ENCODE measurements around the gene CASP7.

The CASP7 gene

GRCh38 chr10:113712755-113713639 lies 33.3 kb downstream of the CASP7 start:
- DNase-seq = no peak

DNA sequence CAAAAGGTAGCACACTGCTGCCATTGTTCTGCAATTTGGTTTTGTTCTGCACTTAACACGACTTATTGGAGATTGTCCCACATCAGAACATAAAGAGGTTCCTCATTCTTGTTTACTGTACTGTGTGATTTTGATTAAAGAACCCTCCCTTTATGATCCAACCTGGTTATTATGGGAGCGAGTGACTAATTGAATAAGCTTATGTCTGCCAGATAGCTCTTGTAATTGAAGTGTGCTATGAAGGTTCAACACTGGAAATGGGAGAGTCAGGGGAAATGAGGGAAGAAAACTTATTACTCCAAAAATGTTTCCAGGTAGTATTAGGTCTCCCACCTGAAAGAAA lies 33.9 kb downstream of the CASP7 start:
- DNase-seq = no peak

- DNase-seq = no peak
These were observed 36.6 kb downstream of the CASP7 start for GRCh38 chr10:113716109-113716910.

DNA sequence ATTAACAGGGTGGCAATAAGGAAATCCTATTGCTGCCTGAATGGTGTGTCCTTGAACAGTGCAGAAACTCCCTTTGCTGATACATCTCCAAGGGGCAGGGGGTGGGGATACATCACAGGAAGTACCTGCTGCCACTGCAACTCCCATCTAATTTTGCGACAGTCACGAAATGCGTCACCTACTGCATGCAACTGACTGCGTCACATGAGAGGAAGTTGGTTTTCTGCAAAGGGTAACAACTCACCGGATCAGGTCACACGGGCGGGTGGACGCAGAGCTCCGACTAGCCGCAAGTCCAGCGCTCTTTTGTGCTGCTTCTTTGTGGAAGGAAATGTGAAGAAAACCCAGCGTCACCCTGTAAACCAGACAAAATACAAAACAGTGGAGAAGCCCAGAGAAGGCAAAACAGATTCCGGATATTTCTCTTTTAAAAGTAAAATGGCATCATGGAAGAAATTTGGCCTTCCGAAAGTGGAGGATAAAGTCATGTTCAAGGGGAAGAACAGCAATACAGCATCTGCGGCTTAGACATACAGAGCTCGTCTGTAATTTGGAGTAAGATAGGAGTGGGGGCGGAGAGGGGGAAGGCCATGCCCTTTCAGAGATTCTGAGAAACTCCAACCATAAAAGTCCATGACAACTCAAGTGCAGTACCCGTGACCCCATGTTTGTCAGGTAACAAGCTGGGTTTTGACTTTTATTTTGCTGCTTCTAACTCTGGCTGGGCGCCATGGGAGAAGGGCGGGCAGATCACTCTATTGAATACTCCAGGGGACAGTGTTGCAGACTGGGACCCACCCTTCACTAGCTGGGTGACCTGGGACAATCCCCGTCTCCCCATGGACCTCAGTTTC lies 39.5 kb downstream of the CASP7 start:
- DNase-seq = no peak

DNA sequence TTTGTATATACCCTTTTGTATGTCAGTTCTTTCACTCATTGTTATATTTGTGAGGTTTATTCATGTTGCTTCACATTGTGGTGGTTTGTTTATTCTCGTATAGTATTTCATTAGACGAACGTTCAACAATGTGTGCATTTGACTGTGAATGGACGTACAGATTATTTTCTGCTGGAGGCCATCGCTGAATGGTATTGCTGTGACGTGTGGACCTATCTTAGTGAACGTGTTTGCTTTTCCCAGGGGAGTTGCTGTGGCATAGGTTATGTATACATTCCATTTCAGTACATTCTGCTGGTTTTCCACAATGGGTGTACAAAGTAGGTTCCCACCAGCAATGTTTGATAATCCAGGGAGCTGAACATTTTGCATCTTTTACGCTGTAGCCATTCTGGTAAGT lies 40.7 kb downstream of the CASP7 start:
- no peak for DNase-seq

DNA sequence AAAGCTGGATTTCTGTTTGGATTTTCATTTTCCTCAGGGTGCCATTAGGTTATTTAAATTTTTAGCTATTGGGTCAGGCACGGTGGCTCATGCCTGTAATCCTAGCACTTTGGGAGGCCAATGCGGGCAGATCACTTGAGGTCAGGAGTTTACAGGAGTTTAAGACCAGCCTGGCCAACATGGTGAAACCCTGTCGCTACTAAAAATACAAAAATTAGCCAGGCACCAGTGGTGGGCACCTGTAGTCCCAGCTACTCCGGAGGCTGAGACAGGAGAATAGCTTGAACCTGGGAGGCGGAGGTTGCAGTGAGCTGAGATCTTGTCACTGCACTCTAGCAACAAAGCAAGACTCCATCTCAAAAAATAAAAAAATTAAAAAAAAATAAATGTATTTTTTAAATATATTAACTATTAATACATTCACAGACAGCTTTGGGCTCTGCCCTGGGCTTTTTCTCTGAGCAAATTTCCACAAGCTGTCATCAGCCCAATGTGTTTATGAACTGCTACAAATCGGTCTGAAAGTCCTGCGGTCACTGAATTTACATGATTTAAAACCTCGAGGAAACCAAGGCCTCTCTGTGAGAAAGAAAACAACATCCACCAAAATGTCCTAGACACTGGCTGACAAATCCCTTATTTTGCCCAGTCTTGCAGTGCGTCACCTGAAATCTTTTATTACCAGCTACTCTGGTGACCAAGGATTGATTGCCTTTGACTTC lies 52.6 kb downstream of the CASP7 start:
- DNase-seq = no peak

- no peak for DNase-seq
These were observed 53.3 kb downstream of the CASP7 start for GRCh38 chr10:113732966-113733365.

DNA sequence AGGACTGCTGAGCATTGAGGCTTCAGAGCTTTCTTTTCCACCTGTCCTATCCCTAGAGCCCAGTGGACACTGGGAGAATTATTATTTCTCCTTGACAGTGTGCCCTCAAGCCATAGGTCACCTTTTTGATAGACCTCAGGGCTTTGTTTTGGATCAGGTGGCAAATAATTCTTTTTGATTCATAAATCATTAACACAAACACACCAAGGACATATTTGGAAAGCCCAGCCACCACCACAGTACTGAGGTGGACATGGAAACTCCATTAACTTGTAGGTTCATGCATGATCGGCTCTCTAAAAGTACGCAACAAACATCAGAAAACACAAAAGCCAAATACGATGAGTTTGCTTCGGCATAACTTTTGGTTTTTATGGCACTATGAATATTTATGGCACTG lies 53.9 kb downstream of the CASP7 start:
- no peak for DNase-seq

DNA sequence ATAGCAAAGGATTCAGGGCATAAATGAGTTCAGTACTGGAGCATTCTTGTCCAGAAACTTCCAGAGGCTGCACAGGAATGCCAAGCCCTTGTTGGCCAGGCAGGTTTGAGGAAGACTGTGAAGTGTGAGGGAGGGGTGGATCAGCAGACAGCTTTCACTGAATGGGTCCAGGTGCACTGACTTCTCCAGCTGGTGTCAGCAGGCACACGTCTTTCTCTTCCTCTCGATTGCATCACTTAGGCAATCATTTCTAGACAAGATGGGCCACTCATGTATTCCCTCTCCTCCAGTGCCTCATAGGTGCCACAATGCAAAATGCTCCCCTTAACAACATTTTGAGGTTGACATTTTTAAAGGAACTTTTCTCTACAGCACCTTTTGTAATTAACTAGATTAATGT lies 56.2 kb downstream of the CASP7 start:
- DNase-seq = no peak

- DNase-seq = no peak
These were observed 56.9 kb downstream of the CASP7 start for GRCh38 chr10:113736576-113736975.

DNA sequence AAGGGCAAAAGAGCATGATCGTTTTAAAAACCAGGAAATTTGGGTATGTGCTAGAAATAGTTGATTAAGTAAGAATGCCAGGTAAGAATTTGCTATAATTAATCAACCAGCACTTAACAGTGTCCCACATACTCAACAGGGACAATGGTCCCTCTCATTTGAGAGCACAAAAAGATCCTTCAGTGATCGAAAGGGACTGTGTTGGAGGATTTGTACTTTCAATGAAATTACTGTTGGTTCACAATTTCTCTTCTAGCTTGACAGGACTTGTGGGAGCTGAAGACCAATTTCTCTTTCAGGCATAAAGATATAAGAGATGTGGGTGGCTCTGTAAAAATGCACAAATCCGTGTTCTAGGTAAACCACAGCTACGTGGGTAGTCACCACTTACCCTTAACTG lies 59.3 kb downstream of the CASP7 start:
- no peak for DNase-seq

DNA sequence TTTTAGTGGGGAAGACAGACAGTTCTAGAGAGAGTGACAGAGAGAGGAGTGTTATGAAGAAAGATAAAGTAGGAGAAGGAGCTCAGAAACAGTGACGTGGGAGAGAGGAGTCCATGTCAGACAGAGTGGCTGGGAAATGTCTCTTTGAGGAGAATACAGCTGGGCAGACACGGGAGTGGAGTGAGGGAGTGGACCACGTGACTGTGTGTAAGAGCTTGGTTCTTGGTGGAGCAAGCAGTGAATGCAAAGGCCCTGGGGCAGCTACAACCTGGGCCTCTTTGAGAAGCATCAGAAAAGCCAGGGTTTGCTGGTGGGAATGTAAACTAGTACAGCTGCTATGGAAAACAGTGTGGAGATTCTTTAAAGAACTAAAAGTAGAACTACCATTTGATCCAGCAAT lies 59.9 kb downstream of the CASP7 start:
- DNase-seq = no peak

GRCh38 chr10:113740850-113741249 lies 61.1 kb downstream of the CASP7 start:
- no peak for DNase-seq

- DNase-seq = no peak
These were observed 62.8 kb downstream of the CASP7 start for GRCh38 chr10:113742466-113742865.

- DNase-seq = no peak
These were observed 63.9 kb downstream of the CASP7 start for GRCh38 chr10:113743594-113743993.

DNA sequence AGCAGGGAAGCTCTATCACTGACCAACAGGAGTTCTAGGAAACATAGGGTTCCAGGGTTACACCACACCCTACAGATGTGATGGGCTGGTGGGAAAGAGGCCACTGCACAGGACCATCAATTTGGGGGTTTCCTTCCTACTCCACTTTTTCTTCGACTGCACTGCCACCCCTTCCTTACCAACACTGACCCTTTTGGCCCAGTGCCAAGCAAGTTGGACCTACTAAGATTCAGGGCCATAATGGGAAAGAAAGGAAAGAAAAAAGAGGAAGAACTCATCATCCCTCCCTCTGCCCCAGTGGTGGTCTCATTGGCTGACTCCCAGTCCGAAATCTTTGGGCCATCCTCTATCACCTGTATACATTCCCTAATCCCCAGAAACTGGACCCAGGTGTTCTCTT lies 65.7 kb downstream of the CASP7 start:
- DNase-seq = no peak

GRCh38 chr10:113746217-113746957 lies 66.7 kb downstream of the CASP7 start:
- no peak for DNase-seq

- DNase-seq = no peak
These were observed 71.5 kb downstream of the CASP7 start, which contains the start of gene PLEKHS1 for GRCh38 chr10:113751181-113751732. Gene PLEKHS1, plus strand, starts transcription at chr10:113751682. Its CDS starts 3,596 bp downstream, at chr10:113755278.

DNA sequence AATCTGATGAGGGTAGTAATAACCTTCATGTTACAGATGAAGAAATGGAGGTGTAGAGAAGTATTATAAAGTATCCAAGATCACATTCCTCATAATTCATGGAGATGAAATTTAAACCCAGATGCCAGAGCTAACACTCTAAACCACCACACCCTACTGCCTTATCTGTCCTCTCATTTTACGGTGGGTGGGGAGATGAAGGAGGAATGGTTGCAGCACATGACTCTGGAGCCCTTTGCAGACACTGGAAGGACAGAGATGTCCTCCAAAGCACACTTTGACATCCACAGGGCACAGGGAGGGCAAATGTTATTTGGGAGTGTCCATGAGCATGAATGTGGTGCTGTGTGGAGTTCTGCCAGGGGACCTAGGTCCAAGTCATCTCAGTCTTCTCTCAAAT lies 72.8 kb downstream of the CASP7 start:
- DNase-seq = peak; percentile 13

- peak; percentile 23 for DNase-seq
These were observed 73.4 kb downstream of the CASP7 start for GRCh38 chr10:113753020-113753692.

- DNase-seq = no peak
These were observed 74.4 kb downstream of the CASP7 start for GRCh38 chr10:113754125-113754524.

All from hematopoietic multipotent progenitor cell treated with erythropoietin and hydrocortisone succinate and interleukin-3 and kit ligand, for 8 days (in vitro differentiated cells).